Mesenteric fat pad (tissue), 1 donor: ENCODE measurements around the gene BCL3. TPM values are rescaled to one million over a fixed set of nuclear protein-coding genes. Genes with fewer than 3 reads are reported as not detected.

ENCODE experiments used
- DNase-seq: peaks from one replicate; pipeline ENCODE4 v3.0.0-alpha.2; 2020; ENCODE audit warnings: low spot score
- total RNA-seq: library from RNA; stranded (reverse); fragmentation: NEBNext Ultra II Directional; extraction: Animal tissue kit (Norgen Biotek cat#: 25700); gene quantifications from one replicate; pipeline ENCODE4 v1.2.1, GENCODE V29; 2021
- donor health status: DM: yes; HTN: yes; CAD: no.

BCL3 gene
- total RNA-seq, 1 donor from 2014 or later = 73.8 TPM

- no peak for DNase-seq
These were observed 7.2 kb upstream of the BCL3 start for GRCh38 chr19:44741258-44741731.

- peak; percentile 98 for DNase-seq
These were observed 6.6 kb upstream of the BCL3 start for GRCh38 chr19:44741841-44742329.

- DNase-seq = no peak
These were observed 6.0 kb upstream of the BCL3 start for GRCh38 chr19:44742330-44743061.

- DNase-seq = no peak
These were observed 3.6 kb upstream of the BCL3 start for GRCh38 chr19:44744871-44745332.

GRCh38 chr19:44745341-44745831 lies 3.1 kb upstream of the BCL3 start:
- peak; percentile 93 for DNase-seq

- DNase-seq = no peak
These were observed 2.5 kb upstream of the BCL3 start for GRCh38 chr19:44745887-44746600.

GRCh38 chr19:44746616-44746945 lies 1.9 kb upstream of the BCL3 start:
- DNase-seq = no peak

GRCh38 chr19:44746946-44747738 lies 1.4 kb upstream of the BCL3 start:
- DNase-seq = peak; percentile 99

- DNase-seq = peak; percentile 93
These were observed 626 bp upstream of the BCL3 start for GRCh38 chr19:44747739-44748425.

GRCh38 chr19:44749292-44749691 lies 784 bp downstream of the BCL3 start:
- no peak for DNase-seq

- DNase-seq = no peak
These were observed 1.5 kb downstream of the BCL3 start for GRCh38 chr19:44749994-44750393.

- no peak for DNase-seq
These were observed 3.8 kb downstream of the BCL3 start for GRCh38 chr19:44752123-44752815.

- DNase-seq = peak; percentile 96
These were observed 4.5 kb downstream of the BCL3 start for GRCh38 chr19:44752816-44753625.

GRCh38 chr19:44753626-44753931 lies 5.1 kb downstream of the BCL3 start:
- no peak for DNase-seq

- peak; percentile 98 for DNase-seq
These were observed 5.6 kb downstream of the BCL3 start for GRCh38 chr19:44753932-44754749.

- DNase-seq = no peak
These were observed 6.2 kb downstream of the BCL3 start for GRCh38 chr19:44754750-44755080.

- DNase-seq = no peak
These were observed 6.7 kb downstream of the BCL3 start for GRCh38 chr19:44755219-44755618.

- DNase-seq = no peak
These were observed 7.6 kb downstream of the BCL3 start for GRCh38 chr19:44756089-44756562.
